ENCODE measurements around the gene CACNG5. TPM values are rescaled to one million over a fixed set of nuclear protein-coding genes. Genes with fewer than 3 reads are reported as not detected.

CACNG5 gene
- polyA plus RNA-seq, 5 donors: not detected

Other genes starting within 250 kb of the CACNG5 start
- 1 to 10 TPM; 1.9 to 3.5 (median 2.2) TPM for gene CACNG4, start 129.6 kb downstream of the CACNG5 start, polyA plus RNA-seq (ENCODE audit: insufficient read depth in 1 of 5, insufficient read length in 5 of 5, low replicate concordance in 1 of 5)
- 10 to 100 TPM in 1 of 5 donors, under 1 TPM in 1, not detected in 3; 0.39 to 11.2 TPM for gene CACNG1, start 209.4 kb downstream of the CACNG5 start, polyA plus RNA-seq (ENCODE audit: insufficient read depth in 1 of 5, insufficient read length in 5 of 5, low replicate concordance in 1 of 5)